H4 (cell line): ENCODE results near the gene STH. TPM values are rescaled to one million over a fixed set of nuclear protein-coding genes. Genes with fewer than 3 reads are reported as not detected.

Experiments used
- DNase-seq: peaks from one replicate; pipeline ENCODE4 v3.0.0-alpha.2; 2015; ENCODE audit warnings: low spot score
- total RNA-seq: library from RNA; depleted of rRNA; stranded (reverse); fragments of >200 nt; shearing (Covaris generic); gene quantifications from 2 replicates; pipeline ENCODE4 v1.2.3, GENCODE V29; 2014; rRNA removed

STH gene
- total RNA-seq, 1 experiment from 2014 or later, result not detected

- DNase-seq, result no peak
Measured at GRCh38 chr17:46046957-46047356, 47.9 kb downstream of the STH start.

DNA sequence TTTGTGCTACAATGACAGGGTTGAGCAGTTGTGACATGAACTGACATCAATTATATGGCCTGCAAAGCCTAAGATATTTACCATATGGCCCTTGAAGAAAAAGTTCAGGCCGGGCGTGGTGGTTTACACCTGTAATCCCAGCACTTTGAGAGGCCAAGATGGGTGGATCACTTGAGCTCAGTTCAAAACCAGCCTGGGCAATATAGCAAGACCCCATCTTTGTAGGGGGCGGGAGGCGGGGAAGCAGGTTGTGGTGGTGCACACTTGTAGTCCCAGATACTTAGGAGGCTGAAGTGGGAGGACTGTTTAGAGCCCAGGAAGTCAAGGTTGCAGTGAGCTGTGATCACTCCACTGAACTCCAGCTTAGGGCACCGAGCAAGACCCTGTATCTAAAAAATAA lies 48.3 kb downstream of the STH start:
- DNase-seq, result no peak

- no peak for DNase-seq
Measured at GRCh38 chr17:46047856-46048255, 48.8 kb downstream of the STH start.

Other genes starting within 250 kb of the STH start
- gene CRHR1, start 214.9 kb upstream of the STH start, total RNA-seq, result 1.2 and 3.6 TPM in 2 replicates
- not detected in 2 replicates for gene SPPL2C, start 154.4 kb upstream of the STH start, total RNA-seq
- gene MAPT, start 104.7 kb upstream of the STH start, total RNA-seq, result 1.3 and 2.3 TPM in 2 replicates
- gene KANSL1, start 194.2 kb downstream of the STH start, total RNA-seq, result 13.9 and 22.6 TPM in 2 replicates